Measurements from ENCODE around the gene C6orf132.

The C6orf132 gene

DNA sequence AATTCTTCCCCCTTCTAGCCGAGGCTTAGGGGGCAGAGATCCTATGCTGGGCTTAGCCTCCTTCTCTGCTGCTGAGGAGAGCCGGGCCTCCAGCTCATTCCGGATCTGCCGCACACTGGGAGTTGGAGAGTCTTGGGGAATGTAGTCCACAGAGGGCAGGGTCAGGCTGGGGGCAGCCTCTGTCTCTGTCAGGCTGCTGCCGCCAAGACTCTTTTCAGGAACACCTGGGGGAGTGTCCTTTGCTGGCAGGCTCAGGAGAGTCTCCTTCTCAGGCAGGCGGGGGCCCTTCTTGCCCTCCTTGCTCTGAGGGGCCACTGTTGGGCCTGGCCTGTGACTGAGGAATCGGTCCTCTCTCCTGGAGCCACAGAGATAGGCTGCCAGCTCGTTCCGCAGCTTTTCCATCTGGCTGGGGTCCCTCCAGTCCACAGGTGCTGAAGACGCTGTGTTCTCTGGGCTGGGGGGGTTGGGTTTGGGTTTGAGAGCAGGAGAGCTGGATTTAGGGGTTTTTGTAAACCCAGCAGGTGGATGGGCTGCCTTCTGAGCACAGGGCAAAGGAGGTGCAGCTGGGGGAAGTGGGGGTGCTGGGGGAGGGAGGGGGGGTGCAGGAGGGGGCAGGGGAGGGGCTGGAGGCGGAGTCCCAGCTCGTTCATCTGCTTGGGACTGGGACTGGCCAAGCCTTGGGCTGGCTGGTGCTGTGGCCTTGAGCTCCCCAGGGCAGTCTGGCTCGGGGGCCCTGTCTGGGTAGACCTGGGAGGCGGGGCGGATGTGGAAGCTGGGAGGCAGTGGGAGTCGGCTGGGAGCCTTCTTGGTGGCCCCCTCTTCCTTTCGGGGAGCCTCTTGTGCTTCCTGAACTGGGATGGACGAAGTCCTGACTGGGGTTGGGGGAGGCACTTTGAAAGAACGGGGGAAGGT is 36.1 kb downstream of the C6orf132 start:
- TF ChIP-seq, protein P1, sequence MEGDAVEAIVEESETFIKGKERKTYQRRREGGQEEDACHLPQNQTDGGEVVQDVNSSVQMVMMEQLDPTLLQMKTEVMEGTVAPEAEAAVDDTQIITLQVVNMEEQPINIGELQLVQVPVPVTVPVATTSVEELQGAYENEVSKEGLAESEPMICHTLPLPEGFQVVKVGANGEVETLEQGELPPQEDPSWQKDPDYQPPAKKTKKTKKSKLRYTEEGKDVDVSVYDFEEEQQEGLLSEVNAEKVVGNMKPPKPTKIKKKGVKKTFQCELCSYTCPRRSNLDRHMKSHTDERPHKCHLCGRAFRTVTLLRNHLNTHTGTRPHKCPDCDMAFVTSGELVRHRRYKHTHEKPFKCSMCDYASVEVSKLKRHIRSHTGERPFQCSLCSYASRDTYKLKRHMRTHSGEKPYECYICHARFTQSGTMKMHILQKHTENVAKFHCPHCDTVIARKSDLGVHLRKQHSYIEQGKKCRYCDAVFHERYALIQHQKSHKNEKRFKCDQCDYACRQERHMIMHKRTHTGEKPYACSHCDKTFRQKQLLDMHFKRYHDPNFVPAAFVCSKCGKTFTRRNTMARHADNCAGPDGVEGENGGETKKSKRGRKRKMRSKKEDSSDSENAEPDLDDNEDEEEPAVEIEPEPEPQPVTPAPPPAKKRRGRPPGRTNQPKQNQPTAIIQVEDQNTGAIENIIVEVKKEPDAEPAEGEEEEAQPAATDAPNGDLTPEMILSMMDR (IDR thresholded peaks at IDR 0.05; ENCODE audit: low read depth, low read length, poor library complexity, severe bottlenecking): no peak
- no peak for TF ChIP-seq EZH2phosphoT487 (IDR thresholded peaks at IDR 0.05; ENCODE audit: borderline replicate concordance, low read length)
- Histone ChIP-seq H3K79me2 (ENCODE audit: control insufficient read depth, low read length) (no peaks in the 10 kb centered on the region), H3K4me2 (ENCODE audit: low read length) (no peak overlapping the region), H3K9me2 (replicated peaks; ENCODE audit: control insufficient read depth, low read length) (no peaks in the 10 kb centered on the region), H3K4me3 (ENCODE audit: low read length) (no peak overlapping the region), H3K9me3 (ENCODE audit: control insufficient read depth, insufficient read depth, low read length) (no peaks in the 10 kb centered on the region), H3K36me3 (ENCODE audit: control insufficient read depth, low read length) (no peaks in the 10 kb centered on the region), H3F3A (ENCODE audit: control insufficient read depth, insufficient read depth) (no peaks in the 10 kb centered on the region), H3K27ac (ENCODE audit: low read depth, low read length) (no peak overlapping the region), H4K20me1 (ENCODE audit: control insufficient read depth, insufficient read depth, low read depth, low read length) (no peaks in the 10 kb centered on the region), H3K27me3 (ENCODE audit: control insufficient read depth, low read length) (peaks cover 15% of the 10 kb centered on the region), H3K4me1 (ENCODE audit: control insufficient read depth, low read length) (peaks cover 12% of the 10 kb centered on the region)

DNA sequence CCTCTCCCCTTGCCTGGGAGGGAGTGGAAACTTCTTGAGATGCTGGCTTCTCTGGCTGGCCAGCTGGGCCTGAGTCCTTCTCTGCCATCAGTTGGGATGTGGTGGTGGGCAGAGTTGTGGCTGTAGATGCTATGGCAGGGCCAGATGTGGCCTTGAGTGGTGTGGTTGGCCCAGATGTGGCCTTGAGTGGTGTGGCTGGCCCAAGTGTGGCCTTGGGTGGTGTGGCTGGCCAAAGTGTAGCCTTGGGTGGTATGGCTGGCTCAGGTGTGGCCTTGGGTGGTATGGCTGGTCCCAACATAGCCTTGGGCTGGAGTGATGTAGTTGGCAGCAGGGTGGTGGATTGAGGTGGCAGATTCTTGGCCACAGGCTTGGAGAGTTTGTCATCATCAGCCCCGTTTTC is 36.7 kb downstream of the C6orf132 start:
- H3K9me2 ChIP-seq (replicated peaks; ENCODE audit: control insufficient read depth, low read length): no peaks in the 10 kb centered on the region
- no peak overlapping the region for H3K27ac ChIP-seq (ENCODE audit: low read depth, low read length)
- peaks cover 15% of the 10 kb centered on the region for H3K27me3 ChIP-seq (ENCODE audit: control insufficient read depth, low read length)
- TF ChIP-seq, protein P1 (IDR thresholded peaks at IDR 0.05; ENCODE audit: low read depth, low read length, poor library complexity, severe bottlenecking): no peak
- TF ChIP-seq EZH2phosphoT487 (IDR thresholded peaks at IDR 0.05; ENCODE audit: borderline replicate concordance, low read length): no peak
- no peaks in the 10 kb centered on the region for H3K36me3 ChIP-seq (ENCODE audit: control insufficient read depth, low read length)
- no peak overlapping the region for H3K4me2 ChIP-seq (ENCODE audit: low read length)
- H3K79me2 ChIP-seq (ENCODE audit: control insufficient read depth, low read length): no peaks in the 10 kb centered on the region
- H3K4me3 ChIP-seq (ENCODE audit: low read length): no peak overlapping the region
- no peaks in the 10 kb centered on the region for H3F3A ChIP-seq (ENCODE audit: control insufficient read depth, insufficient read depth)
- H3K4me1 ChIP-seq (ENCODE audit: control insufficient read depth, low read length): peaks cover 12% of the 10 kb centered on the region
- H4K20me1 ChIP-seq (ENCODE audit: control insufficient read depth, insufficient read depth, low read depth, low read length): no peaks in the 10 kb centered on the region
- H3K9me3 ChIP-seq (ENCODE audit: control insufficient read depth, insufficient read depth, low read length): no peaks in the 10 kb centered on the region

DNA sequence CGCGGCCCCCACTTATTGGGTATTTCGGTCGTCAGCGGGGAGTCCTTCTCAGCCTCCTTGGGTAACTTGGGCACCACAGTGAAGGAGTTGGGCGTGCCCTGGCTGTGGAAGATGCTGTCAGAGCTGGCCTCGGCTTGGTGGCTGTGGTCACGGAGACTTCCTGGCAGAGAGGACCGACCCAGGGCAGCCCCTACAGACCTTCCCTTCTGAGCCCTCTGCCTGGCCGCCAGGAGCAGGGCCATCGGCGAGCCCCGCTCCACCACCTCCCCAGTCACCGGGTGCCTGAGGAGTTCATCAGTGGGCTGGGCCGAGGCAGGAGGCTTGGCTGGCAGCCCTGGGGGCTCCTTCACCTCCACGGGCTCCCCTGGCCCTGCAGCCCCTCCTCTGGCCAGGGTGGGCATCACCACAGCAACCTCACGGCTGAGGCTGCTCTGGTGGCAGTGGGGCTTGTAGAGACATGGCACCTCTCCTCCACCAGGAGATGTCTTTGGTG is 37.2 kb downstream of the C6orf132 start:
- H3K27ac ChIP-seq (ENCODE audit: low read depth, low read length): no peak overlapping the region
- peaks cover 12% of the 10 kb centered on the region for H3K4me1 ChIP-seq (ENCODE audit: control insufficient read depth, low read length)
- H3K27me3 ChIP-seq (ENCODE audit: control insufficient read depth, low read length): peaks cover 12% of the 10 kb centered on the region
- no peaks in the 10 kb centered on the region for H4K20me1 ChIP-seq (ENCODE audit: control insufficient read depth, insufficient read depth, low read depth, low read length)
- no peaks in the 10 kb centered on the region for H3K9me3 ChIP-seq (ENCODE audit: control insufficient read depth, insufficient read depth, low read length)
- peak overlapping the region; percentile 95 for H3K4me2 ChIP-seq (ENCODE audit: low read length)
- TF ChIP-seq, protein P1 (IDR thresholded peaks at IDR 0.05; ENCODE audit: low read depth, low read length, poor library complexity, severe bottlenecking): no peak
- TF ChIP-seq EZH2phosphoT487 (IDR thresholded peaks at IDR 0.05; ENCODE audit: borderline replicate concordance, low read length): no peak
- H3K36me3 ChIP-seq (ENCODE audit: control insufficient read depth, low read length): no peaks in the 10 kb centered on the region
- peak overlapping the region; percentile 81 for H3K4me3 ChIP-seq (ENCODE audit: low read length)
- H3K9me2 ChIP-seq (replicated peaks; ENCODE audit: control insufficient read depth, low read length): no peaks in the 10 kb centered on the region
- no peaks in the 10 kb centered on the region for H3K79me2 ChIP-seq (ENCODE audit: control insufficient read depth, low read length)
- H3F3A ChIP-seq (ENCODE audit: control insufficient read depth, insufficient read depth): no peaks in the 10 kb centered on the region

All from DOHH2 (cell line).